ENCODE measurements around the gene CHMP2B. TPM values are rescaled to one million over a fixed set of nuclear protein-coding genes. Genes with fewer than 3 reads are reported as not detected.

CHMP2B gene
- total RNA-seq, 1 donor from 2014 or later, result 37.8 TPM

Small RNA genes within 50 kb of the gene (microRNA-seq; reads per million reads assigned to microRNA genes)
- gene MIR4795, result not detected

Other genes with a start within 250 kb of the CHMP2B start
- gene VGLL3, start 236.2 kb upstream of the CHMP2B start, total RNA-seq, result 63.1 and 69.8 TPM in 2 replicates
- gene POU1F1, start 49.3 kb downstream of the CHMP2B start, total RNA-seq, result not detected in 2 replicates

Measured in myocyte (in vitro differentiated cells).